NB4 (cell line): Measurements from ENCODE around the gene PSMB2.
"Not testable (repeated sequence)": the region's sequence is repeated elsewhere in the genome, so short reads cannot be mapped to it uniquely, and the experiment has no call there.

Experiments used
- DNase-seq: peaks from one replicate; pipeline ENCODE4 v3.0.0; 2010; ENCODE audit warnings: low read depth
- H3K4me3 ChIP-seq: one replicate; pipeline ENCODE4 v1.5.1; 2011; ENCODE audit warnings: mild to moderate bottlenecking, low read depth, low read length, moderate library complexity
- CTCF ChIP-seq: IDR thresholded peaks from one replicate; pipeline ENCODE4 v1.5.1; 2012; ENCODE audit warnings: low read depth, low read length
- MAX ChIP-seq: IDR thresholded peaks from 2 replicates; pipeline ENCODE4 v1.6.1; 2011; ENCODE audit warnings: low read depth, low read length
- MYC ChIP-seq: IDR thresholded peaks from 2 replicates; pipeline ENCODE4 v1.6.1; 2011; ENCODE audit warnings: low read depth, low read length
- POLR2A ChIP-seq: IDR thresholded peaks from 2 replicates; pipeline ENCODE4 v1.6.1; 2011; ENCODE audit warnings: mild to moderate bottlenecking; ENCODE audit not compliant: insufficient read length; ENCODE audit errors: extremely low read depth

Gene PSMB2

GRCh38 chr1:35590476-35591040, 50.8 kb downstream of the PSMB2 start:
- TF ChIP-seq MYC, result no peak
- TF ChIP-seq POLR2A, result no peak
- no peak for TF ChIP-seq MAX
- TF ChIP-seq CTCF, result no peak
- no peak overlapping the region for H3K4me3 ChIP-seq
- no peak for DNase-seq

- no peak overlapping the region for H3K4me3 ChIP-seq
- no peak for DNase-seq
- TF ChIP-seq POLR2A (no peak), MYC (no peak), MAX (no peak), CTCF (no peak)
Observed at GRCh38 chr1:35589516-35590427, 51.6 kb downstream of the PSMB2 start.

- DNase-seq, result no peak
- no peak overlapping the region for H3K4me3 ChIP-seq
- TF ChIP-seq POLR2A (no peak), MYC (no peak), MAX (no peak), CTCF (no peak)
Observed at GRCh38 chr1:35588197-35588910, 53.0 kb downstream of the PSMB2 start.

- DNase-seq, result no peak
- TF ChIP-seq CTCF, result no peak
- TF ChIP-seq MYC, result no peak
- TF ChIP-seq POLR2A, result no peak
- no peak for TF ChIP-seq MAX
Observed at GRCh38 chr1:35587736-35588135, 53.6 kb downstream of the PSMB2 start.

GRCh38 chr1:35586808-35587207, 54.5 kb downstream of the PSMB2 start:
- TF ChIP-seq MYC, result no peak
- TF ChIP-seq POLR2A, result no peak
- TF ChIP-seq CTCF, result no peak
- TF ChIP-seq MAX, result no peak
- no peak for DNase-seq
- no peak overlapping the region for H3K4me3 ChIP-seq

More at GRCh38 chr1:35587736-35588135, 53.6 kb downstream of the PSMB2 start:
- no peak overlapping the region for H3K4me3 ChIP-seq

- DNase-seq, H3K4me3 ChIP-seq: not testable (repeated sequence)
Observed at GRCh38 chr1:35585805-35586204, 55.5 kb downstream of the PSMB2 start.
